NB4 (cell line): Measurements from ENCODE around the gene DOP1A.

Source experiments
- DNase-seq: peaks from one replicate; pipeline ENCODE4 v3.0.0; 2010; ENCODE audit warnings: low read depth
- H3K4me3 ChIP-seq: one replicate; pipeline ENCODE4 v1.5.1; 2011; ENCODE audit warnings: mild to moderate bottlenecking, low read depth, low read length, moderate library complexity
- MYC ChIP-seq: IDR thresholded peaks from 2 replicates; pipeline ENCODE4 v1.6.1; 2011; ENCODE audit warnings: low read depth, low read length
- POLR2A ChIP-seq: IDR thresholded peaks from 2 replicates; pipeline ENCODE4 v1.6.1; 2011; ENCODE audit warnings: mild to moderate bottlenecking; ENCODE audit not compliant: insufficient read length; ENCODE audit errors: extremely low read depth
- TF ChIP-seq, protein P1 (sequence below): IDR thresholded peaks from one replicate; pipeline ENCODE4 v1.5.1; 2012; ENCODE audit warnings: low read depth, low read length
- TF ChIP-seq, protein P2 (sequence below): IDR thresholded peaks from 2 replicates; pipeline ENCODE4 v1.6.1; 2011; ENCODE audit warnings: low read depth, low read length

DOP1A gene

DNA sequence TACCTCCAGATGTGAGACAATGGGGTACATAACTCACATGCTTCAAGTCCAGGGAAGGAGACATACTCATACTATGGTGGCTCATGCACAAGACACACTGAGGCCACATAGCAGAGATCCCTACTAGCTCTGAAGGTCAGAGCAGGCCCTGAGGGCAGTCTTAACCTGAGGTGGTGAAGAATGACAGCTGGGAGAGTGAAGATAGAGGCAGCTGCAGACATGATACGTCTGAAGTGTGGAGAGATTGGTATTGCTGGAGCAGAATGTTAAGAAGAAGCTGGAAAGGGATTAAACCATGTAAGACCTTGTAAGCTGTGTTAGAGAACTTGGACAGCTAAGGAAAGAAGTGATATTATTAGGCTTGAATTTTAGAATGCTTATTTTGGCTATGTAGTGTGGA lies 92.7 kb downstream of the DOP1A start:
- no peak for TF ChIP-seq POLR2A
- no peak overlapping the region for H3K4me3 ChIP-seq
- DNase-seq: no peak

DNA sequence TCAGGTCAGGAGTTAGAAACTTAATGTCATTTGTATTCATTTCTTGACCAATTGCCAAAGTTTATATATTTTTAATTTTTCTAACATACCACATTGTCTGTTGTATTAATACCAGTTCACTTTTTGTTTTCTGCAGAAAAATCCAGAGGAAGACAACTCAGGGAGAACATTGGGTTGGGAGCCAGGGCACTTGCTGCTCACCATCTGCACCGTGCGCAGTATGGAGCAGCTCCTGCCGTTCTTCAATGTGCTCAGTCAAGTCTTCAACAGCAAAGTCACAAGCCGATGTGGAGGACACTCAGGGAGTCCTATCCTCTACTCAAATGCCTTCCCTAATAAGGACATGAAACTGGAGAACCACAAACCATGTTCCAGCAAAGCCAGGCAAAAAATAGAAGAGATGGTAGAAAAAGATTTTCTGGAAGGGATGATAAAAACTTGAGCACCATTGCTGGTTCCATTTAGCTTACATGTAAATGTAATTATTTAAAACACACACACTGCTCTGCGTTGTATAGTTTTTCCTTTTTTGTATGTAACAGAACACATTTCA lies 100.3 kb downstream of the DOP1A start:
- no peak for DNase-seq
- TF ChIP-seq POLR2A (no peak), MYC (no peak)
- TF ChIP-seq, protein P1, sequence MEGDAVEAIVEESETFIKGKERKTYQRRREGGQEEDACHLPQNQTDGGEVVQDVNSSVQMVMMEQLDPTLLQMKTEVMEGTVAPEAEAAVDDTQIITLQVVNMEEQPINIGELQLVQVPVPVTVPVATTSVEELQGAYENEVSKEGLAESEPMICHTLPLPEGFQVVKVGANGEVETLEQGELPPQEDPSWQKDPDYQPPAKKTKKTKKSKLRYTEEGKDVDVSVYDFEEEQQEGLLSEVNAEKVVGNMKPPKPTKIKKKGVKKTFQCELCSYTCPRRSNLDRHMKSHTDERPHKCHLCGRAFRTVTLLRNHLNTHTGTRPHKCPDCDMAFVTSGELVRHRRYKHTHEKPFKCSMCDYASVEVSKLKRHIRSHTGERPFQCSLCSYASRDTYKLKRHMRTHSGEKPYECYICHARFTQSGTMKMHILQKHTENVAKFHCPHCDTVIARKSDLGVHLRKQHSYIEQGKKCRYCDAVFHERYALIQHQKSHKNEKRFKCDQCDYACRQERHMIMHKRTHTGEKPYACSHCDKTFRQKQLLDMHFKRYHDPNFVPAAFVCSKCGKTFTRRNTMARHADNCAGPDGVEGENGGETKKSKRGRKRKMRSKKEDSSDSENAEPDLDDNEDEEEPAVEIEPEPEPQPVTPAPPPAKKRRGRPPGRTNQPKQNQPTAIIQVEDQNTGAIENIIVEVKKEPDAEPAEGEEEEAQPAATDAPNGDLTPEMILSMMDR: no peak
- TF ChIP-seq, protein P2, sequence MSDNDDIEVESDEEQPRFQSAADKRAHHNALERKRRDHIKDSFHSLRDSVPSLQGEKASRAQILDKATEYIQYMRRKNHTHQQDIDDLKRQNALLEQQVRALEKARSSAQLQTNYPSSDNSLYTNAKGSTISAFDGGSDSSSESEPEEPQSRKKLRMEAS: no peak
- H3K4me3 ChIP-seq: no peak overlapping the region

DNA sequence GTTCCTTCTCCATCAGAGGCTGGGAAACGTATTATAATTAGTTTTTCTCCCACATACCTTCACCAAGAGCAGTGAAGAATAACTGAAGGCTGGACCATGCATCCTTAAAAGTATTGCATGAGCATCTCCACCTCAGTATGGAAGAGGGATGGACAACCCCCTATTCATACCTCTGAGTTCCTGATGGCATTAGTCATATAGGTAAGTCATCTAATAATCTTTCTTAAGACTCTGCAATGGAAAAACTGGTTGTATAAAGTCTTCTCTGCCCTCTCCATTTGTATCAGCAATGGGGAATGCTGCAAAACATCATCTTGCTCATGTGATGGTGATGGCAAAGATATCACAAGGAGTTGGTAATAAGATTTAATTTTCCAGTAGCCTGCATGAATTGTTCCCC lies 101.1 kb downstream of the DOP1A start:
- H3K4me3 ChIP-seq: no peak overlapping the region
- no peak for DNase-seq
- TF ChIP-seq, protein P2: no peak
- no peak for TF ChIP-seq MYC

DNA sequence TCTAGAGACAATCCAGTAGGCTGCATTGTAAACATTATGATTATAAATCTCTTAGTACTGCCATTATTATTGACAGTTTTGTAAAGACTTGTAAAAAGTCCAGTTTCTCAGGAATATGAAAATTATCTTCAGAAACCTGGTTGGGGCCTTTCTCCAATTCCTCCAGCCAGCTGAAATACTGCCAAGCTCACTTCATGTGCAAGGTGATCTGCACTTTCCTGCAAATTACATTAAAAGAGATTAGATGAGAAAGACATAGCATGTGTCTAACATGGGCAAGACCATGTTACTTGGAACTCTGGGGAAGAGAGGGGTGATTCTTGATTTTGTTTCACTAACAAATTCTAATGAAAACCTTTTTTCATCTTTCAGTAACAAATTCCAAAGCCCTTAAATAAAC lies 101.6 kb downstream of the DOP1A start:
- no peak overlapping the region for H3K4me3 ChIP-seq
- TF ChIP-seq, protein P1: no peak
- no peak for TF ChIP-seq POLR2A
- TF ChIP-seq, protein P2: no peak
- TF ChIP-seq MYC: no peak
- DNase-seq: no peak

DNA sequence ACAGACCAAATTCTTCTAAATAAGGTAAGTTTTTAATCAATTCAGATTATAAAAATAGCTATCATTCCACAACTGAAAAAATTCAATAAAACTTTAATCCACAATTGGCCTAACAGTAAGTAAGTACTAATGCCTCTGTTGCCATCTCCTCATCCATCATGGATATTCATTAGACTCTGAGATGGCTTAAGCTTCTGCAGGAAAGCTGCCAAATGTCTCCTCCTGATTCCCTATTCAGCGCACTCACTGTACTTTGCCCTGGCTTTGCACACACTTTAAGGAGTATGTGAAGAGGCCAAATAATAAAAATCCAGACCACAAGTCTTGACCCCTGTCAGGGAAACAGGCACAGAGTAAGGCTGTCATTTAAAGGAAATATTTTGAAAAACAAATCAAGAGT lies 102.0 kb downstream of the DOP1A start:
- TF ChIP-seq MYC: no peak
- TF ChIP-seq, protein P2: no peak
- TF ChIP-seq POLR2A: no peak
- TF ChIP-seq, protein P1: no peak
- H3K4me3 ChIP-seq: no peak overlapping the region
- DNase-seq: no peak

DNA sequence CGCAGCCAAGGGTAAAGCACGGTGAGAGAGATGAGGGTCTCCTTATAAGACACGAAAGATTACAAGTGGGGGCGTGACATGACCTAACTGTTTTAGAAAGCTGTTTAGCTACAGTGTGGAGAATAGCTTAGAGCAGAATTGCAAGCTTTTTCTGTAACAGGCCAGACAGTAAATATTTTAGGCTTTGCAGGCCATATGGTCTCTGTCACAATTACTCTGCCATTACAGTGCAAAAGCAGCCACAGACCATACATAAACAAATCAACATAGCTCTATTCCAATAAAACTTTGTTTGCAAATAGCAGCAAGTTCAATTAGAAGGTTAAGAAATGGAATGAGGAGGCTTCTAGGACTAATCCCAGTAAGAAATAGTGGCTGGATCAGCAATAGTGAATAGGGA lies 108.8 kb downstream of the DOP1A start:
- TF ChIP-seq POLR2A: no peak
- TF ChIP-seq, protein P1: no peak
- TF ChIP-seq, protein P2: no peak
- TF ChIP-seq MYC: no peak
- H3K4me3 ChIP-seq: no peak overlapping the region
- no peak for DNase-seq

DNA sequence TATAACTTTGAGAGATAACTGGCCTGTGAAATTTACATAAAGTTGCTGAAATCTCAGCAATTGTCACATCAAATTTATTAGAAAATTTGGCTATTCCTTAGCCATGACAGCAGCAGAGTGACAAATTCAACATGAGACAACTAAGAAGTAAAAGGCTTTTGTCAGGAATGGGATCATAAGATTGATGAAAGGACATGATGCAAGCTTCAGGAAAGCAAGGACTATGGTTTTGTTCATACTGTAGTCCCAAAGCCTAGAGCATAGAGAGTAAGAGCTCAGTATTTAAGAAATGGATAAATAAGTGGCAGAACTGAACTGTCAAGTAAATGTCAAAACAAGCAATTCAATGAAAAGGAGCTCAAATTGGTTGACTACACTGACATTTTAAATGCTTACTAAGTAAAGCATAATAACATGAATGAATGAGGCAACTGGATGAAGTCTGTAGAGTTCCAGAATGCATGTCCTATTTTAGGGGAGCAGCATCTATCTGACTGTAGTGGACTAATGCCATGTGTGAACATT lies 113.0 kb downstream of the DOP1A start:
- TF ChIP-seq, protein P1: no peak
- no peak for TF ChIP-seq MYC
- no peak for DNase-seq
- no peak overlapping the region for H3K4me3 ChIP-seq
